Ovary (tissue), 9 donors: ENCODE measurements around the gene GREB1L. TPM values are rescaled to one million over a fixed set of nuclear protein-coding genes. Genes with fewer than 3 reads are reported as not detected.

Experiments
- DNase-seq, 5 donors: peaks; one replicate each; pipeline ENCODE4 v3.0.0-alpha.2; 2019 to 2020
- H3K27ac ChIP-seq, 2 donors: fragments of 200-600 bp; one replicate each; pipeline versions ENCODE4 v1.5.1 to v1.8.0; 2019 to 2022
- H3K27me3 ChIP-seq: fragments of 200-600 bp; one replicate; pipeline ENCODE4 v1.8.0; 2022
- H3K36me3 ChIP-seq: fragments of 200-600 bp; sonication (generic); one replicate; pipeline ENCODE4 v1.5.1; 2019
- H3K4me1 ChIP-seq: one replicate; pipeline ENCODE4 v1.8.1; 2013; ENCODE audit warnings: mild to moderate bottlenecking, moderate library complexity; ENCODE audit not compliant: insufficient read depth
- H3K4me3 ChIP-seq: fragments of 200-600 bp; sonication (generic); one replicate; pipeline ENCODE4 v1.5.1; 2017
- H3K9me3 ChIP-seq, 2 donors: fragments of 200-600 bp in 1 of 2; sonication (generic) in 1 of 2; one replicate each; pipeline versions ENCODE4 v1.5.1 to v1.8.1; 2013 to 2019; ENCODE audit warnings: mild to moderate bottlenecking in 1 of 2, moderate library complexity in 1 of 2
- CTCF ChIP-seq, 3 donors: fragments of 450-650 bp in 2 of 3; fragments of 200-600 bp in 1 of 3; IDR thresholded peaks; one replicate each; pipeline versions ENCODE4 v1.5.1 to v1.8.0; 2016 to 2022; ENCODE audit warnings: antibody characterized with exemption in 3 of 3, mild to moderate bottlenecking in 1 of 3
- EP300 ChIP-seq: sonication (generic); formaldehyde crosslinking; IDR thresholded peaks from one replicate; pipeline ENCODE4 v1.6.1; 2017; ENCODE audit warnings: antibody characterized with exemption
- POLR2A ChIP-seq: fragments of 450-650 bp; IDR thresholded peaks from one replicate; pipeline ENCODE4 v1.6.1; 2017; ENCODE audit warnings: antibody characterized with exemption, mild to moderate bottlenecking, moderate library complexity
- WGBS, 3 donors: extraction: QIAGEN DNeasy Blood & Tissue Kit in 1 of 3; methylation state at CpG; one replicate each; pipeline versions ENCODE4 v1.1.5 to v1.1.7; 2013 to 2017; 5-methylcytosine and 5-hydroxymethylcytosine counted together
- intact Hi-C, 4 donors: fragments of 100-400 bp; cut with DNase I; formaldehyde crosslinking; loops; one replicate each; pipeline versions ENCODE4 v1.11.0 to v1.15.1; 2022 to 2023
- polyA plus RNA-seq, 2 donors: library from polyadenylated mRNA; stranded (reverse); fragments of 200-250 nt in 1 of 2; fragments of 350-450 nt in 1 of 2; fragmentation: Illumina TruSeq in 1 of 2; extraction: RNeasy Lipid Tissue Mini Kit (QIAGEN cat#74804) in 1 of 2; gene quantifications; one replicate each; pipeline ENCODE4 v1.2.3, GENCODE V29; 2013 to 2014
- total RNA-seq, 7 donors: library from RNA; depleted of rRNA in 2 of 7; stranded (reverse); fragments of >200 nt in 2 of 7; fragmentation: NEBNext Ultra II Directional in 3 of 7; extraction: Animal tissue kit (Norgen Biotek cat#: 25700) in 3 of 7; gene quantifications; one replicate each; pipeline versions ENCODE4 v1.1.0 to v1.2.4, GENCODE V29; 2016 to 2023
- donor health status: DM: no; HTN: no; CAD: no; lungs with moderate emphysema.
- donor health status: DM: no; HTN: no; CAD: no.
- donor health status: Bipolar disorder and iron deficiency.
- donor health status: DM: yes; HTN: yes; CAD: no.
- donor health status: DM: no; HTN: no; CAD: no.
- donor health status: DM: yes; HTN: yes; CAD: no.

Gene GREB1L
- total and polyA plus RNA-seq, 9 donors = 2.4 to 22.8 (median 10.4) TPM

GRCh38 chr18:21509062-21509461 is 267.0 kb downstream of the GREB1L start:
- no peaks in the 10 kb centered on the region for H3K27me3 ChIP-seq
- DNase-seq = no peak
- 80 to 86% (median 84%) methylated on average over 5 of the region's 5 CpGs for WGBS, 3 donors
- no peaks in the 10 kb centered on the region for H3K4me1 ChIP-seq
- TF ChIP-seq POLR2A = no peak
- no peak for TF ChIP-seq EP300
- no peak for TF ChIP-seq CTCF (IDR thresholded peaks at IDR 0.05)
- intact Hi-C loops = no loop called here
- H3K27ac ChIP-seq = no peak overlapping the region
- H3K4me3 ChIP-seq = no peak overlapping the region
- H3K36me3 ChIP-seq = no peaks in the 10 kb centered on the region
- H3K9me3 ChIP-seq = no peaks in the 10 kb centered on the region

GRCh38 chr18:21513292-21513691 is 271.3 kb downstream of the GREB1L start:
- DNase-seq = no peak
- WGBS, 3 donors = 76 to 92% (median 90%) methylated on average over 2 of the region's 2 CpGs

GRCh38 chr18:21513741-21514140 is 271.7 kb downstream of the GREB1L start:
- Histone ChIP-seq H3K9me3 (no peaks in the 10 kb centered on the region), H3K36me3 (no peaks in the 10 kb centered on the region), H3K27me3 (no peaks in the 10 kb centered on the region), H3K4me1 (no peaks in the 10 kb centered on the region), H3K4me3 (no peak overlapping the region), H3K27ac (no peak overlapping the region)
- WGBS, 3 donors = 93 to 94% (median 93%) methylated on average over 5 of the region's 5 CpGs
- intact Hi-C loops = no loop called here
- TF ChIP-seq EP300 = no peak
- no peak for DNase-seq

More at GRCh38 chr18:21513292-21513691, 271.3 kb downstream of the GREB1L start:
- no peak for TF ChIP-seq CTCF (IDR thresholded peaks at IDR 0.05)
- no peak for TF ChIP-seq EP300
- no peak for TF ChIP-seq POLR2A
- no peak overlapping the region for H3K4me3 ChIP-seq
- intact Hi-C loops = no loop called here
- no peaks in the 10 kb centered on the region for H3K36me3 ChIP-seq
- no peaks in the 10 kb centered on the region for H3K27me3 ChIP-seq
- no peaks in the 10 kb centered on the region for H3K9me3 ChIP-seq
- no peak overlapping the region for H3K27ac ChIP-seq
- no peaks in the 10 kb centered on the region for H3K4me1 ChIP-seq

- Histone ChIP-seq H3K27ac (no peak overlapping the region), H3K4me3 (no peak overlapping the region), H3K27me3 (no peaks in the 10 kb centered on the region), H3K4me1 (peaks cover 2% of the 10 kb centered on the region), H3K36me3 (no peaks in the 10 kb centered on the region), H3K9me3 (no peaks in the 10 kb centered on the region)
- 93 to 97% (median 95%) methylated on average over 6 of the region's 6 CpGs for WGBS, 3 donors
- intact Hi-C loops = no loop called here
- DNase-seq = no peak
- TF ChIP-seq EP300 (no peak), CTCF (IDR thresholded peaks at IDR 0.05) (no peak), POLR2A (no peak)
Measured at GRCh38 chr18:21522530-21522929, 280.5 kb downstream of the GREB1L start.

GRCh38 chr18:21525916-21526315 is 283.9 kb downstream of the GREB1L start:
- Histone ChIP-seq H3K4me3 (no peak overlapping the region), H3K9me3 (no peaks in the 10 kb centered on the region), H3K27ac (no peak overlapping the region), H3K36me3 (no peaks in the 10 kb centered on the region), H3K27me3 (no peaks in the 10 kb centered on the region), H3K4me1 (peaks cover 2% of the 10 kb centered on the region)
- DNase-seq = no peak
- WGBS, 3 donors = 60 to 69% (median 66%) methylated on average over 2 of the region's 2 CpGs
- TF ChIP-seq CTCF (IDR thresholded peaks at IDR 0.05) (no peak), POLR2A (no peak), EP300 (no peak)
- intact Hi-C loops = no loop called here
